HL-60 (cell line): ENCODE measurements around the gene NRCAM.

Experiments
- DNase-seq, 2 experiments: peaks; one replicate each; pipeline ENCODE4 v3.0.0-alpha.2; 2010 to 2020; ENCODE audit warnings: low read depth in 1 of 2, low spot score in 1 of 2
- H3K27ac ChIP-seq: fragments of 250-450 bp; sonication (Bioruptor Pico); replicated peaks from 2 replicates; pipeline ENCODE4 v1.5.1; 2020; ENCODE audit warnings: mild to moderate bottlenecking, moderate library complexity
- H3K27me3 ChIP-seq: fragments of 250-450 bp; sonication (Bioruptor Pico); 2 replicates; pipeline ENCODE4 v1.5.1; 2021; ENCODE audit warnings: mild to moderate bottlenecking, moderate library complexity; ENCODE audit not compliant: insufficient read depth, poor library complexity, severe bottlenecking
- H3K4me3 ChIP-seq: replicated peaks from 2 replicates; pipeline ENCODE4 v1.5.1; 2011; ENCODE audit warnings: mild to moderate bottlenecking, control low read depth, low read length; ENCODE audit not compliant: insufficient read depth
- CTCF ChIP-seq: IDR thresholded peaks from one replicate; pipeline ENCODE4 v1.5.1; 2011; ENCODE audit warnings: low read length, control low read depth, inconsistent platforms; ENCODE audit not compliant: insufficient read depth
- GABPA ChIP-seq: IDR thresholded peaks from 2 replicates; pipeline ENCODE4 v1.6.1; 2012; ENCODE audit warnings: low read depth
- POLR2AphosphoS5 ChIP-seq: IDR thresholded peaks from 2 replicates; pipeline ENCODE4 v1.6.1; 2012; ENCODE audit warnings: low read depth
- REST ChIP-seq: IDR thresholded peaks from 2 replicates; pipeline ENCODE4 v1.6.1; 2012; ENCODE audit warnings: low read depth; ENCODE audit not compliant: insufficient replicate concordance
- SPI1 ChIP-seq: IDR thresholded peaks from 2 replicates; pipeline ENCODE4 v1.6.1; 2012; ENCODE audit warnings: low read depth, mild to moderate bottlenecking, borderline replicate concordance

NRCAM gene

GRCh38 chr7:108488768-108489538 is 32.7 kb upstream of the NRCAM start:
- H3K4me3 ChIP-seq, result no peak overlapping the region
- no peak overlapping the region for H3K27ac ChIP-seq
- no peaks in the 10 kb centered on the region for H3K27me3 ChIP-seq
- no peak for DNase-seq
- peak; percentile 24; the same call in 1 of the 2 replicates for TF ChIP-seq SPI1
- TF ChIP-seq GABPA, result no peak

GRCh38 chr7:108487646-108488045 is 31.4 kb upstream of the NRCAM start:
- no peak overlapping the region for H3K4me3 ChIP-seq
- TF ChIP-seq CTCF (no peak), POLR2AphosphoS5 (no peak), REST (no peak), SPI1 (no peak), GABPA (no peak)
- no peaks in the 10 kb centered on the region for H3K27me3 ChIP-seq
- DNase-seq, result no peak
- no peak overlapping the region for H3K27ac ChIP-seq

GRCh38 chr7:108486291-108486966 is 30.2 kb upstream of the NRCAM start:
- TF ChIP-seq SPI1 (peak; percentile 75), POLR2AphosphoS5 (no peak), CTCF (no peak), GABPA (no peak), REST (no peak)
- H3K4me3 ChIP-seq, result no peak overlapping the region
- H3K27me3 ChIP-seq, result no peaks in the 10 kb centered on the region
- no peak for DNase-seq
- no peak overlapping the region for H3K27ac ChIP-seq

GRCh38 chr7:108484137-108484536 is 27.9 kb upstream of the NRCAM start:
- no peak for TF ChIP-seq GABPA
- TF ChIP-seq SPI1, result no peak
- no peak for TF ChIP-seq CTCF
- no peak for TF ChIP-seq REST
- no peak for TF ChIP-seq POLR2AphosphoS5
- H3K4me3 ChIP-seq, result no peak overlapping the region
- DNase-seq, result no peak
- no peaks in the 10 kb centered on the region for H3K27me3 ChIP-seq
- H3K27ac ChIP-seq, result no peak overlapping the region
